Astrocyte of the spinal cord (primary cell): Measurements from ENCODE around the gene TMPRSS11E.
A peak's percentile ranks its signal among the peaks of the same experiment; 100 is the strongest.
"Not testable (repeated sequence)": the region's sequence is repeated elsewhere in the genome, so short reads cannot be mapped to it uniquely, and the experiment has no call there.

Experiments used
- DNase-seq: peaks from one replicate; pipeline ENCODE4 v3.0.0; 2011; ENCODE audit warnings: low read depth, low spot score
- H3K4me3 ChIP-seq: 2 replicates; pipeline ENCODE4 v1.5.1; 2011; ENCODE audit warnings: low read depth, mild to moderate bottlenecking, low read length, moderate library complexity
- in situ Hi-C: cut with HindIII; loops from 2 replicates; pipeline ENCODE4 v1.10.0; 2017; ENCODE audit warnings: low sequenced_read_pairs
- TF ChIP-seq, protein P1 (sequence below): IDR thresholded peaks from 2 replicates; pipeline ENCODE4 v1.5.1; 2012; ENCODE audit warnings: low read depth, mild to moderate bottlenecking, low read length, inconsistent platforms

Gene TMPRSS11E

DNA sequence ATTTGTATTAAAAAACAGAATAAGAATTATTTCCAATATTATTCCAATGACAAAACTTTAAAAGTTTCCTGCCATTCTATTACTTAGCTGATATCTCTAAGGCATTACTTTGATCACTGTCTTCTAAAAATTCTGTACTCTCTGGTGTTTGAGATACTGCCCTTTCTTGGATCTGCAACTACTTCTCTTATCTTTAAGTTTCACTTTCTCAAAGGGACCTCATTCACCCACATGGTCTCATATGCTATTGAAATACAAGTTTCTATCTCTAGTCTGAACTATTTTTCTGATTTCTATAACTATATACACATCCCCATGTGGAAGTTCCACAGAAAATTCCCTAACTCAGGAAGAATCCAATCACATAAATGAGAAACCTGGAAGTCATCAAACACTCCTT, 22.2 kb downstream of the TMPRSS11E start:
- no peak for DNase-seq
- H3K4me3 ChIP-seq = no peak overlapping the region
- in situ Hi-C loops = no loop called here
- TF ChIP-seq, protein P1, sequence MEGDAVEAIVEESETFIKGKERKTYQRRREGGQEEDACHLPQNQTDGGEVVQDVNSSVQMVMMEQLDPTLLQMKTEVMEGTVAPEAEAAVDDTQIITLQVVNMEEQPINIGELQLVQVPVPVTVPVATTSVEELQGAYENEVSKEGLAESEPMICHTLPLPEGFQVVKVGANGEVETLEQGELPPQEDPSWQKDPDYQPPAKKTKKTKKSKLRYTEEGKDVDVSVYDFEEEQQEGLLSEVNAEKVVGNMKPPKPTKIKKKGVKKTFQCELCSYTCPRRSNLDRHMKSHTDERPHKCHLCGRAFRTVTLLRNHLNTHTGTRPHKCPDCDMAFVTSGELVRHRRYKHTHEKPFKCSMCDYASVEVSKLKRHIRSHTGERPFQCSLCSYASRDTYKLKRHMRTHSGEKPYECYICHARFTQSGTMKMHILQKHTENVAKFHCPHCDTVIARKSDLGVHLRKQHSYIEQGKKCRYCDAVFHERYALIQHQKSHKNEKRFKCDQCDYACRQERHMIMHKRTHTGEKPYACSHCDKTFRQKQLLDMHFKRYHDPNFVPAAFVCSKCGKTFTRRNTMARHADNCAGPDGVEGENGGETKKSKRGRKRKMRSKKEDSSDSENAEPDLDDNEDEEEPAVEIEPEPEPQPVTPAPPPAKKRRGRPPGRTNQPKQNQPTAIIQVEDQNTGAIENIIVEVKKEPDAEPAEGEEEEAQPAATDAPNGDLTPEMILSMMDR = no peak

DNA sequence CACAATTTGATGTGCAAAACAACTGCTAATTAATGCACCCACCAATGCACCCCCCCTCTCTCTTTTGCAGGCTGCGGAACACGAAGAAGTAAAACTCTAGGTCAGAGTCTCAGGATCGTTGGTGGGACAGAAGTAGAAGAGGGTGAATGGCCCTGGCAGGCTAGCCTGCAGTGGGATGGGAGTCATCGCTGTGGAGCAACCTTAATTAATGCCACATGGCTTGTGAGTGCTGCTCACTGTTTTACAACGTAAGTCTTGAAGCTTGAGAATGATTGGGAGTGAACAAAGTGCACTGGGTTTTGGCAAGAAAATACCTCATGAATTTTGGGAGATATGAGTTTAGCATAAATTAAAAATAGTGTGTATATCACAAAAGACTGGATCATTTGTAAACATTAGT, 28.9 kb downstream of the TMPRSS11E start:
- TF ChIP-seq, protein P1 = no peak
- no peak for DNase-seq
- in situ Hi-C loops = no loop called here
- no peak overlapping the region for H3K4me3 ChIP-seq

DNA sequence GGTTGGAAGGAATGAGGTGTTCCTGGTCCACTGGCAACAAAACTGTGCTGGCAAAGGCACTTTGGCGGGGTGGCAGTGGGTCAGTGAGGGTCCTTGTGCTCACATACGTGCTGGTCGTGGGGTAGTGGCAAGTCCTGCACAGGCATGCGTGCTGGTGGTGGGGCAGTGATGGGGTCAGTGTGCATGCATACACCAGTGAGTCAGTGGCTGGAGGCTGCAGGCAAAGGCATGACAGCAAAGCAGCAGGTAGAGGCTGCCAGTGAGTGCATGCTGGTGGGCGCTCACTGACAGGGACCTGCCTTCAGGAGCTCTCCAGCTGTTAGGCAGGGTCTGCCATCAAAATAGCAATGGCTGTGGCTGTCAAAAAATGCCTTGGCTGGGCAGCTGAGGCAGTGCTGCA, 42.1 kb downstream of the TMPRSS11E start:
- DNase-seq = no peak
- in situ Hi-C loops = no loop called here
- TF ChIP-seq, protein P1 = no peak
- no peak overlapping the region for H3K4me3 ChIP-seq

DNA sequence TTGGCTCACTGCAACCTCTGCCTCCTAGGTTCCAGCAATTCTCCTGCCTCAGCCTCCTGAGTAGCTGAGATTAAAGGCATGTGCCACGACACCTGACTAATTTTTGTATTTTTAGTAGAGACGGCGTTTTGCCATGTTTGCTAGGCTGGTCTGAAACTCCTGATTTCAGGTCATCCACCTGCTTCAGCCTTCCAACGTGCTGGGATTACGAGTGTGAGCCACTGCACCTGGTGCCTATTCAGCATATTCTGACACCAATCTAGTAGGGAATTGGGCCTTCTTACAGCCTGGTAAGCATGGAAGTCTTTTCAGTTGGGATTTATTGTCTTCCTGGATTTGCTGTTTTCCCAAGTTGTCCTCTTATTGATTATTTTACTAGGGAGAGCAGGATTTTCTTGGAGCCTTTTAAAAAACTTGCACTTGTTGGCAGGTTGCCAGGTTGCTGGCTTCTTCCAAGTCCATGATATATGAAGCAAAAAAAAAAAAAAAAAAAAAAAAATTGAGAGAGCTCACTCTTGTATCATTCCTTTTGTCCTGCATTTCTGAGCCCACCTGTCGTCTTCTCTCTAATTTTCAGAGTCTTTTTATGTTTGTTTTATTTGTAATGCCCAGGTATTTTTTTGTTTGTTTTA, 43.7 kb downstream of the TMPRSS11E start:
- DNase-seq = peak; percentile 9
- in situ Hi-C loops = no loop called here
- TF ChIP-seq, protein P1 = no peak
- no peak overlapping the region for H3K4me3 ChIP-seq

DNA sequence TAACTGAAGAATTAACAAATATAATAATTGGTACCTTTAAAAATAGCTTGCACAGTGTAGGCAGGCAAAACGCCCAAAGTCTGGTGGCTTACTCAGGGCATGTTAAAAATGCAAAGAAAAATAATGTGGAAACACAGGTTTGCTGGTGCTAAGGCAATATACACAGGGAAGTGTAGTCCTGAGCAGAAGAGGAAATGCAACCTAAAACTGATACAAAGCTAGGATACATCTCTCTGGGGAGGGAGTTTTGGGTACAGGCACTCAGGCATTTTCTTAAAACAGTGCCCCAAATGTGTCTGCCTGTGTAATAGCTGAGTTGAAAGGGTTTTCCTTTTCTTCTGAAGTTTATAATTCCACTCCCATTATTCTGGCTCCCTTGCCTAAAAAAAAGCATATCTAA, 47.4 kb downstream of the TMPRSS11E start:
- in situ Hi-C loops = no loop called here
- H3K4me3 ChIP-seq = no peak overlapping the region
- DNase-seq = no peak

DNA sequence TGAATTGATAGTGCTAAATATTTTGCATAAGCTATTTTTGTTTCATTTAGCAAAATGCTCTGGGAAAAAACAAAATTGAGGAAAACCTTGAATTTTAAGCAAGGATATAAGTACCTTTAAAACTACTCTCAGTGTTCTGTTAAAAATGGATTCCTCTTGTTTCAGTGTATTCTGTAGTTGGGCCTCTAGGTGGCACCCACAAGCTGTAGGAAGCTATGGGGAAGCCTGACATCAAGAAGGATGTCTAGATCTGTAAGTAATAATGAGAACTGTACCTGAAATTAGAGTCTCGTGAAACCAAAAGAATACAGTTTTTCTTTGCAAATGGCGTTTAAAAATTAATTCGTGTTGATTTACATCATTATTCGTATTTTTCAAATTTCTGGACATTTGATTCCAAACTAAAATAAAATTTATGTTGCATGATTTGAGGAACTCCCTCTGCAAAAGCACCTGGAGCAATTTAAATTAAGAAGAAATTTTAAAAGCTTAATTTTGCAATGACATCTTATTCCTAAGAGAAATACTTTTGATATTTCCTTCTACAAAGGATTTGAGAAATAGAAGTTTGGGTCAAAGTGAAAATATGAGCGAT, 51.2 kb downstream of the TMPRSS11E start:
- TF ChIP-seq, protein P1 = peak; percentile 81
- DNase-seq = peak; percentile 68
- in situ Hi-C loops = no loop called here
- H3K4me3 ChIP-seq = no peak overlapping the region

More for the DNA sequence above, 47.4 kb downstream of the TMPRSS11E start:
- TF ChIP-seq, protein P1 = no peak

DNA sequence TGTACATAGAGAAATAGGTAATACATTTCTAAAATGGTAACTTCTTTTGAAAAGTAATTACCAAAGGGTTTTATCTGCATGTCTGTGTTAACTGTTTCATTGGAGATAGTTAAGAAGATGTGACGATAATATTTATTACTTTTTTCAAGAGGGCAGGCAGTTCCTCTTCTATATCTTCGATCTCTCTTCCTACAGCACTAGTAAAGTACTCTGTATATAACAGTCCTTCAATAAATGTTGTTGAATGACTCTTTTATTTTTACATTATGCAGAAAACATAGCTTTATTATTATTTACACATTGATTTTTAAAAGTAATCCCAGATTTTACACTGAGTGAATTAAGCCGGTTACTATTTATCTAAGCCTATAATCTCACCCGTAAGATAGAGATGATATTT, 51.8 kb downstream of the TMPRSS11E start:
- TF ChIP-seq, protein P1 = no peak
- no peak for DNase-seq
- in situ Hi-C loops = no loop called here
- H3K4me3 ChIP-seq = no peak overlapping the region

DNA sequence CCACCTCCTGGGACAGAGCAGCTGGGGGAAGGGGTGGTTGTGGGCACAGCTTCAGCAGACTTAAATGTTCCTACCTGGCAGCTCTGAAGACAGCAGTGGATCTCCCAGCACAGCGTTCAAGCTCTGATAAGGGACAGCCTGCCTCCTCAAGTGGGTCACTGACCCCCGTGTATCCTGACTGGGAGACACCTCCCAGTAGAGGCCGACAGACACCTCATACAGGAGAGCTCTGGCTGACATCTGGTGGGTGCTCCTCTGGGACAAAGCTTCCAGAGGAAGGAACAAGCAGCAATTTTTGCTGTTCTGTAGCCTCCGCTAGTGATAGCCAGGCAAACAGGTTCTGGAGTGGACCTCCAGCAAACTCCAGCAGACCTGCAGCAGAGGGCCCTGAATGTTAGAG, 56.2 kb downstream of the TMPRSS11E start:
- DNase-seq, H3K4me3 ChIP-seq, in situ Hi-C loops: not testable (repeated sequence)

DNA sequence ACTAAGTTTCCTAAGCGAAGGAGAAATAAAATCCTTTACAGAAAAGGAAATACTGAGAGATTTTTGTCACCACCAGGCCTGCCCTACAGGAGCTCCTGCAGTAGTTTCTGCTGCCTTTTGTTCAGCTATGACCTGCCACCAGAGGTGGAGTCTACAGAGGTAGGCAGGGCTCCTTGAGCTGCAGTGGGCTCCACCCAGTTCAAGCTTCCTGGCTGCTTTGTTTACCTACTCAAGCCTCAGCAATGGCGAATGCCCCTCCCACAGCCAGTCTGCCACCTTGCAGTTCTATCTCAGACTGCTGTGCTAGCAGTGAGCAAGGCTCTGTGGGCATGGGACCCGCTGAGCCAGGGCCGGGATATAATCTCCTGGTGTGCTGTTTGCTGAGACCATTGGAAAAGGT, 57.6 kb downstream of the TMPRSS11E start:
- H3K4me3 ChIP-seq, in situ Hi-C loops, DNase-seq: not testable (repeated sequence)

DNA sequence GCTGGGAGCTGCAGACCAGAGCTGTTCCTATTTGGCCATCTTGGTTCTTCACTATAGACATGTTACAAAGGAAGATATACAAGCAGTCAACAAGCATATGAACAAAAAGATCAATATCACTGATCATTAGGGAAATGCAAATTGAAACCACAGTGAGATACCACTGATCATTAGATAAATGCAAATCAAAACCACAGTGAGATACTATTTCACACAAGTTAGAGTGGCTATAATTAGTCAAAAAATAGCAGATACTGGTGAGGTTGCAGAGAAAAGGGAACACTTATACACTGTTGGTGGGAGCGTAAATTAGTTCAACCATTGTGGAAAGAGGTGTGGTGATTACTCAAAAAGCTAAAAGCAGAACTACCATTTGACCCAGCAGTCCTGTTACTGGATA, 58.2 kb downstream of the TMPRSS11E start:
- DNase-seq, H3K4me3 ChIP-seq, in situ Hi-C loops: not testable (repeated sequence)
